Activated CD4-positive, alpha-beta T cell treated with anti-CD3 and anti-CD28 coated beads, Interleukin-2, Interleukin-4, amounts not matched to agents 100 ng/mL and 50 ng/mL, durations not matched to agents 16 hours and 8 hours (primary cell): ENCODE measurements around the gene EXOSC10.
A peak's percentile ranks its signal among the peaks of the same experiment; 100 is the strongest.
"Not testable (repeated sequence)": the region's sequence is repeated elsewhere in the genome, so short reads cannot be mapped to it uniquely, and the experiment has no call there.

Experiments used
- DNase-seq: peaks from one replicate; pipeline ENCODE4 v3.0.0-alpha.2; 2020; ENCODE audit warnings: low spot score

Gene EXOSC10

GRCh38 chr1:11109047-11109760 lies 9.5 kb upstream of the EXOSC10 start:
- DNase-seq, result no peak

DNA sequence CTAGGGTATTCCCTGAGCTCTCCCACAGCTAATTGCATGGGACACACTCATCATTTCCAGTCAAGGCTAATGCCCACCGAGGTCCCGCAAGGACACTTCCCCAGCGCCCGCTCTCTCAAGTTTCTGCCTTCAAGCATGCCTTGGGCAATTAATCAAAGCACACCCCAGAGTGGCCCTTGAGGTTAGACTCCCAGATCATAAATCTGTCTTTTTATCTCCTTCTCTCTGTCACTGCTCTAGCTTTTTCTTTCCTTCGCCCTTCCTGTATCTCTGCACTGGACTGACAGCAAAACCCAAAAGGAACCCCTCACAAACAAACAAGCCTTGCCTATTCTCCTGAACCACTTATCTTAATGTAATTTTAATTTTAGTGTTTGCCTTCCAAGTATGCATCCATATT lies 7.9 kb upstream of the EXOSC10 start:
- no peak for DNase-seq

- DNase-seq, result no peak
Measured at GRCh38 chr1:11105586-11105985, 5.9 kb upstream of the EXOSC10 start.

- DNase-seq, result no peak
Measured at GRCh38 chr1:11101347-11101746, 1.7 kb upstream of the EXOSC10 start.

DNA sequence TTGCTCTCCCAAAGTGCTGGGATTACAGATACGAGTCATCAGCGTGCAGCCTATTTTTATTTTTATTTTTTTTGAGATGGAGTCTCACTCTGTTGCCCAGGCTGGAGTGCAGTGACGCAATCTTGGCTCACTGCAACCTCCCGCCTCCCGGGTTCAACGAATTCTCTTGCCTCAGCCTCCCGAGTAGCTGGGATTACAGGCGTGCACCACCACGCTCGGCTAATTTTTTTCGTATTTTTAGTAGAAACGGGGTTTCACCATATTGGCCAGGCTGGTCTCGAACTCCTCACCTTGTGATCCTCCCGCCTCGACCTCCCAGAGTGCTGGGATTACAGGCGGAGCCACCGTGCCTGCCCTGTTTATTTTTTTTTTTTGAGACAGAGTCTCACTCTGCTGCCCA lies 1.1 kb upstream of the EXOSC10 start:
- DNase-seq, result not testable (repeated sequence)

DNA sequence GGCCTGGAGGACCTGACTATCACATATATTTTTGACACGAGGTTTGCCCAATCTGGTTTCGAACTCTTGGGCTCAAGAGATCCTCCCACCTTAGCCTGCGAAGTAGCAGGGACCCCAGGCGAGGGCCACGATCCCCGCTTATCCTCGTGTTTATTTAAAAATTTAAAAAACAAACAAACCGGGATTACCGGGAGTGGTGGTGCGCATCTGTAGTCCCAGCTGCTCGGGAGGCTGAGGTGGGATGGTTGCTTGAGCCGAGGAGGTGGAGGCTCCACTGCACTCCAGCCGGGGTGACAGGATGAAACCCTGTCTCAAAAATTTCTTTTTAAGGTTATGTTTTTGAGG lies 452 bp upstream of the EXOSC10 start:
- DNase-seq, result no peak

- DNase-seq, result no peak
Measured at GRCh38 chr1:11098931-11099309, 749 bp downstream of the EXOSC10 start.

GRCh38 chr1:11083784-11084183 lies 15.9 kb downstream of the EXOSC10 start:
- DNase-seq, result not testable (repeated sequence)

GRCh38 chr1:11080931-11081330 lies 18.7 kb downstream of the EXOSC10 start:
- no peak for DNase-seq

DNA sequence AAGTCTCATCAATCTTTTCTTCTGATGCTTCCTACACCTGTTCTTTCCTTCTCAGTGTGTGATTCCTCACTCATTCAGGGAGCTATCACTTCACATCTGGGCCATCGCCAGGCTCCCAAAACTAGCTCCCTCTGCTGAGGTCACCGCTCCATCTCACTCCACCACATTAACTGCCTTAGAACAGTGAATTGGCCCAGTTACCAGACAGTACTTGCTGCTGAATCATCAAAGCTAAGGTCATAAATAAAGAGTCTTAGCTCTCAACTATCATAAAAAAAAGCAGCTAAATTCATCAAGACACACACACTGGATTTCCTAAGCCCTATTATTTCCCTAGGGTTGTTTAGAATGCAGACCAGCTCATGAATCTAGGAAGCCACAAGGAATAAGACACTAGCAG lies 21.0 kb downstream of the EXOSC10 start:
- DNase-seq, result no peak

GRCh38 chr1:11073398-11073797 lies 26.3 kb downstream of the EXOSC10 start:
- DNase-seq, result peak; percentile 36

DNA sequence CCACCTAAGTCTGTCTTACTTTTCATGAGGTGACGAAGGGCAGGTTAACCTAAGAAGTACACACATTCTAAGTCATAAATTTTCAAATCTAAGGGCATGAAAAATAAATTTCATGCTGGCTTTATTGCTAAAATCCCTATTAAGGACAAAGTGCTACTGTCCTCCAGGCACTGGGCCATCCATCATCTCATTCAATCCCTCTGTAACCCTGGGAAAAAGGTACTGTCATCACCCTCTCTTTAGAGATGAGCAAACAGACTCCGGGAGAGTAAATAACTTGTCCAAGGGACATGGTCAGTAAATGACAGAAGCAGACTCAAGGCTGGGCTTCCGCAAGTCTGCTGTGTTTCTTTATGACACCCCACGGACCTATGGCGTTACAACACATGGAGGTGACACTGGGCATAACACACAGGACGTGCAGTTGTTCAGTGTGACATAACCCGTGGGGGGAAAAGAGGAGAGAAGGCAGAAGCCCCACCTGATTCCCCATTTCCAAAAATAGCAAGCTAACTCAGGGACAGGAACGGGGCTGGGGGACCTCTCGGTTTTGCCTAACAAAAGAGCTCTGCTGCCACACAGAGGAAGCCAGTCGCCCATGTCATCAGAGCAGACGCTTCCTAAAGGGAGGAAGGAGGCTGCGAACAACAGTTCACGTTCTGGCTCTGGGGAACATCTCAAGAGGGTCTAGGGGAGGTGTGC lies 27.3 kb downstream of the EXOSC10 start:
- no peak for DNase-seq

DNA sequence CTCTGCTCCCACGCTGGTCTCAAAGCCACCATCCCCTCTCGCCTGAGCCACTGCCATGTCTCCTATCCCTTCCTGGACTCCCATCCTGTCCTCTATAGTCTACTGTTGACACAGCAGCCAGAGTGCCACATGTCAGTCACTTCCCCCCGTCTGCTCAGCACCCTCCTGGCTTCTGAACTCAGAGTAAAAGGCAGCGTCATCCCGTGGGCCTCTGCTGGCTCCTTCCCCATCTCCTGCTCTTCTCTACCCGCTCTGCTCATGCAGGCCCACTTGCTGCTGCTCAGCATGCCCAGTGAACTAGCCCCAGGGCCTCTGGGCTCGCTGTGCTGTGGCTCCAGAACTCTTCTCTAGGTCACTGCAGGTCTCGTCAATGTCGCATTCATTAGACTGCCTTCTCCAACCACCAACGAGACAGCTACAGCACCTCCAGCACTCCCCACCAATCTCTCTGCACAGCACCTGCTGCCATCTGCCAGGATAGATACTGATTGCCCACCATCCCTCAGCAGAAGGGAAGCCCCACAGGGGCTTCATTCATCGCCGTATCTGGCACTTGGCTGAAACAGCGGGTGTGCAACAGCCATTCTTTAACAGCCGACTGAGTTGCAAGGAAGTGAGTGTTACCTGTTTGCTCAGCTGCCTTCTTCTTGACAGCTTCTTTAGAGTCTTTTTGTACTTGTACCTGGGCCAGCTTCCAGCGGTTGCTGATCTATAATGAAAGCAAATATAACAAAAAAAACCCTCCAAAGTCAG lies 28.0 kb downstream of the EXOSC10 start:
- no peak for DNase-seq

DNA sequence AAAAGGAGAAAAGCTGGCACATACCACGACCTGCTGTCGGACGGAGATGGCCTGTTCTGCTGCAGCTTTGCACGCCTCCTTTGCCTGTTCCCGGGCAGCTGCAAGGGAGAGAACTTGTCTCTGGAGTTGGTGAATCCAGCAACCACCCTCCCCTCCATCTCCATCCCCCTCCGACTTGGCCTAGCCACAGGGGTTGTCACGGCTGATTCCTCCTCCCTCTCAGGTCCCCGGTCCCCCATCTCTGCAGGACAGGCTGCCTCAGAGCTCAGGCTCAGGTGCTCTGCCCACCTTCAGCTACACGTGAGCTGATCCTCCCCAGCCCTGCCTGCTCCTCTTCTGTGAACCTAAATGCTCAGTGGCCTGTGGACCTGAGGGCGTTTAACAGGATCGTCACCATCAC lies 28.8 kb downstream of the EXOSC10 start:
- DNase-seq, result no peak

- no peak for DNase-seq
Measured at GRCh38 chr1:11068600-11069473, 30.8 kb downstream of the EXOSC10 start.

DNA sequence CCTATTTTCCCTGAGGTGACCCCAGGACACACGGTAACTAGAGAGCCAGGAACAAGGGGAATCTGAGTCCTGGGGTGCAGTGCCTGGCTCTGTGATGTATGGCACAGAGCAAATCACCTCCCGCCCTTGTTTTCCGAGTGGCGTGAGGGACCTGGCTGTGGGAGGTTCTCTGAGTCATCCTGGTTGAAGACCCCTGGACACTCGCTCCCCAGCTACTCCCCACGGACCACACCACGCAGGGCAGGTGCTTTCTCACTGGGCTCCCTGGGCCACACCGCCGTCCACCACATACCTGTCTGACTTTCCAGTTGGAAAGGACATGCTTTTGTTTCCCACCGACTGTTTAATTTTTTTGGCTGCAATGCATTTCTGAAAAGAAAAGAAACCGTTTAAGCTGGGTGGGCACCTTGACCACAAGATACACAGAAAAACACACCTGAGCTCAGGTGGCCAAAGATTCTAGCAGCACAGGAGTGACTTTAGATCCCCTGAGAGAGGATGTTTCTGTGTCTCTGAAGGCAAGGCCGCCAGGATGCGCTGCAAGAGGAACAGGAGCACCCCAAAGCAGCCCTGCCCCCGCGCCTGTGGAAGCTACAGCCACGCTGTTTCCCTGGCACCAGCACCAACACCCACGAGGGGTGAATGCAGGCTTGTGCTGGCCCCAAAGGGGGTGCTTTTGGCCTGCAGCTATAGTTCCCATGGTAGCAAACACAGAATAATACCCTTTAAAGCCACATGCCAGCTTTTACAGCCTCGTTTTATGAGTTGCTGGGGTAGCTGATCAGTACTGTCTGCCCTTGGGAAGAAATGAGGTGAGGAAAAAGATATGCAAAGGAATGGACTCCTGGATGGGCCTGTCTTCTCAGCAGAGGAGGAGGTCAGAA lies 31.7 kb downstream of the EXOSC10 start:
- no peak for DNase-seq

DNA sequence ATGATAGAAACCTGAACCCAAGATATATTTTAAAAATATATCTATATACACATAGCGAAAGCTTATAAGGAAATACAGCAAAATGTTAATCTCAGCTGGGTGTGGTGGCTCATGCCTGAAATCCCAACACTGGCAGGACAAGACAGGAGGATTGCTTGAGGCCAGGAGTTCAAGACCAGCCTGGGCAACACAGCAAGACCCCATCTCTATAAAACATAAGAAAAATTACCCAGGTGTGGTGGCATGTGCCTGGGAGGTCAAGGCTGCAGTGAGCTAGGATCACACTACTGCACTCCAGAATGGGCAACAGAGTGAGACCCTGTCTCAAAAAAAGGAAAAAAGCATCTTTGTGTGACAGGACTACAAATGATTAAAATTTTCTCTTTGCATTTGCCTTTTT lies 33.9 kb downstream of the EXOSC10 start:
- no peak for DNase-seq

DNA sequence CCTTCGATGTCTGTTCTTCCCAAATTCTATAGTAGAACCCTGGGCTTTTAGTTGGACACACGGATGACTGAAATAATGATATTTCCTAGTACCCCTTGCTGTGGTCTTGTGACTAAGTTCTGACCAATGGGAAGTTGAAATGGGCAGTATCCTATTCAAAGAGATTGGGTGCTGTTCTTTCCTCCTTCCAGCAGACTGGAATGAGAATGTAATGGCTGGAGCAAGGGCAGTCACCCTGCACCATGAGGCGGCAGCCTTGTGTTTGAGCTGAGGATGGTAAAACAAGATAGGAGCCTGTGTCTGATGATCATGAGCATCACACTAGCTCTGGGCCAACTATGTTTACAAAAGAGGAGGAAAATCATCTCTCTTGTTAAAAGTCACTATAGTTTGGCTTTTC lies 34.7 kb downstream of the EXOSC10 start:
- no peak for DNase-seq

- DNase-seq, result not testable (repeated sequence)
Measured at GRCh38 chr1:11063937-11064537, 35.6 kb downstream of the EXOSC10 start.

DNA sequence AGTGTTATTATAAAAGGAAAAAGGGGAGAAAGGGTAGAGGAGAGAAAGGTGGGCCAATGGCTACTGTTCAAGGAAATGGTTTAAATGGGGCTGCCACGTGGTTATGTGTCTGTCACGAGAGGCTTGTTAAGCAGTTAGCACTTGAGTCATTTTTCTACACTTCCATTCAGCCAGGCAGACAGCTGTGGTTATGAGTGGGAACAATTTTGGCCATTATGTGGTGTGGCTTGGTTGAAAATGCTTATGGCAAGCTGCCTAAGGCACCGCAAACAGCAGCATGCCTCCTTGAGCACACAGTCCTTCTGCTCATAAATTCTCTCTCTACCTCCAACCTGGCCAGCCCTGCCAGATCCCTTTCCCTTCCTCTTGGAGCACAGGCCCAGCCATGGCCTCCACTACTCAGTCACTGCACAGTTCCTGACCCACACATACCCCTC lies 36.7 kb downstream of the EXOSC10 start:
- peak; percentile 86 for DNase-seq
